ENCODE results near the gene ZDHHC3.

Gene ZDHHC3

GRCh38 chr3:45016916-45017315, 40.9 kb upstream of the ZDHHC3 start:
- no peak overlapping the region for H3K4me3 ChIP-seq (replicated peaks; ENCODE audit: low read depth, low read length)
- TF ChIP-seq CTCF (IDR thresholded peaks at IDR 0.05; ENCODE audit: low read depth, low read length, missing control alignments) = no peak
- no peak for DNase-seq (ENCODE audit: extremely low read depth, low read depth)

- no peak for DNase-seq (ENCODE audit: extremely low read depth, low read depth)
- no peak overlapping the region for H3K4me3 ChIP-seq (replicated peaks; ENCODE audit: low read depth, low read length)
- no peak for TF ChIP-seq CTCF (IDR thresholded peaks at IDR 0.05; ENCODE audit: low read depth, low read length, missing control alignments)
These were observed 36.6 kb upstream of the ZDHHC3 start for GRCh38 chr3:45012577-45012976.

- TF ChIP-seq CTCF (IDR thresholded peaks at IDR 0.05; ENCODE audit: low read depth, low read length, missing control alignments) = no peak
- H3K4me3 ChIP-seq (replicated peaks; ENCODE audit: low read depth, low read length) = no peak overlapping the region
- DNase-seq (ENCODE audit: extremely low read depth, low read depth) = peak; percentile 71
These were observed 36.0 kb upstream of the ZDHHC3 start for GRCh38 chr3:45011756-45012508.

- DNase-seq (ENCODE audit: extremely low read depth, low read depth) = no peak
- H3K4me3 ChIP-seq (replicated peaks; ENCODE audit: low read depth, low read length) = no peak overlapping the region
- TF ChIP-seq CTCF (IDR thresholded peaks at IDR 0.05; ENCODE audit: low read depth, low read length, missing control alignments) = no peak
These were observed 34.9 kb upstream of the ZDHHC3 start for GRCh38 chr3:45010811-45011333.

GRCh38 chr3:45009868-45010267, 33.9 kb upstream of the ZDHHC3 start:
- no peak for TF ChIP-seq CTCF (IDR thresholded peaks at IDR 0.05; ENCODE audit: low read depth, low read length, missing control alignments)
- DNase-seq (ENCODE audit: extremely low read depth, low read depth) = no peak
- H3K4me3 ChIP-seq (replicated peaks; ENCODE audit: low read depth, low read length) = no peak overlapping the region

GRCh38 chr3:45008117-45008516, 32.1 kb upstream of the ZDHHC3 start:
- no peak for TF ChIP-seq CTCF (IDR thresholded peaks at IDR 0.05; ENCODE audit: low read depth, low read length, missing control alignments)
- DNase-seq (ENCODE audit: extremely low read depth, low read depth) = no peak
- H3K4me3 ChIP-seq (replicated peaks; ENCODE audit: low read depth, low read length) = no peak overlapping the region
